ENCODE data around the gene NBPF9.
"Not testable (repeated sequence)": the region's sequence is repeated elsewhere in the genome, so short reads cannot be mapped to it uniquely, and the experiment has no call there.

The NBPF9 gene

DNA sequence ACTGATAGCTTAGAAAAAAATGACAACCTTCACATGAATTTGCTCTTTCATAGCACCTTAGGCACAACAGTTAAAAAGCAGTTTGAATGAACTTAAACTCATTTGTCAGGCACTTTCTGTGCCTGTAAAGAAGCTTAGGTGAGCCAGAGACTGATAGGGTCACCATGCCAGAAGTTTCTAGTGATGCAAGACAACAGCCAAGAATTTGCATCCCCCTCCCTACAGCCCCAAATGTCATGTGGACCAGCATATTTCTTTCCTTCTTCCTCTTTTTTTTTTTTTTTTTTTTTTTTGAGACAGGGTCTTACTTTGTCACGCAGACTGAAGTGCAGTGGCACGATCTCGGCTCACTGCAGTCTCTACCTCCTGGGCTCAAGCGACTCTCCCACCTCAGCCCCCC lies 89.8 kb downstream of the NBPF9 start:
- not testable (repeated sequence) for DNase-seq

DNA sequence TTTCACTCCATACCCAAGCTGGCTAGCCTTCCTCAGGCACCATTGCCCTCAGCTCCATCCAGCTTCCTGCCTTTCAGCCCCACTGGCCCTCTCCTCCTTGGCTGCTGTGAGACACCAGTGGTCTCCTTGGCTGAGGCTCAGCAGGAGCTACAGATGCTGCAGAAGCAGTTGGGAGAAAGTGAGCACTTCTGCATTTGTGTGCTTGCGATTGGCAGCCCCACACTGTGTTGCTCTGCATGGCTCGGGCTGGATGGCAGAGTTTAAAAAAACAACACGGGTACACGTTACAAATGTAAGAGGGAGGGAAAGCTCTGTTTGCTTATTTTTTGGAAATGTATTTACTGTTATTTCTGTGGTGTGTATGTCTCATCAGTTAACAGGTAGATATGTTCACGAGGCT lies 90.8 kb downstream of the NBPF9 start:
- DNase-seq: not testable (repeated sequence)

DNA sequence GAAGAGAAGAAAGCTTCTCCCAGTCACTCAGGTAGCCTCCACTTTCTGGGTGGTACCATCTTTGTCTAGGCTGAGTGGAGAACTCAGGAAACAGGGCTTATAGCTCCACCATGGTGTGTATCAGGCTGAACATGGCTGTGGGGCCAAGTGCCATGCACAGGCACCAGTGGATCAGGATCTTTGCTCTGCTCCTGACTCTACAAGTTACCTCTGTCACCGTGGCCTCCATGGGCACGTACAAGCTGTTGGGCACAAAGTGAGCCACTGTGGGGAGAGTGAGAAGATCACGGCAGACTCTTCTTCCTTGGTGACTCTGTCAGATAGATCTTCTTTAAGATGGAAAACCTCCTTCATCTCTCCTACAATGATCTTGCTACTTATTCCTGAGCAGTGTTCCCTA lies 93.6 kb downstream of the NBPF9 start:
- not testable (repeated sequence) for DNase-seq

DNA sequence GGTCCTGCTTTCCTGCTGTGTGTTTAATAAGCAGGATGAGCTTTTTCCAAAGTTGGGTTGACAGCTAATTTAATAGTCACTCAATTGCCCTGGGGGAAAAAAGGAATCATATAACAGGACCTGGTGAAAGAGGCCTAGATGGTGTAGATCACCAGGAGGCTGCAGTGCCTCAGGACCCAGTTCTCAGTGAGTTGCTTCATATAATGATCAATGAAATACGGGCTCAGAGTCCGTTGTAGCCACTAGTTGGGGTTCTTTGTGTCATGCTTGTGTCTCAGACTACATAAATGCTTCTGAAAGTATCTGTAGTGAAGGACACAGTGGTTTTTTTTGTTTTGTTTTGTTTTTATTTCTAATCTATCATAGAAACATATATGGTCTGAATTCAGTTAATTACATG lies 94.6 kb downstream of the NBPF9 start:
- not testable (repeated sequence) for DNase-seq

DNA sequence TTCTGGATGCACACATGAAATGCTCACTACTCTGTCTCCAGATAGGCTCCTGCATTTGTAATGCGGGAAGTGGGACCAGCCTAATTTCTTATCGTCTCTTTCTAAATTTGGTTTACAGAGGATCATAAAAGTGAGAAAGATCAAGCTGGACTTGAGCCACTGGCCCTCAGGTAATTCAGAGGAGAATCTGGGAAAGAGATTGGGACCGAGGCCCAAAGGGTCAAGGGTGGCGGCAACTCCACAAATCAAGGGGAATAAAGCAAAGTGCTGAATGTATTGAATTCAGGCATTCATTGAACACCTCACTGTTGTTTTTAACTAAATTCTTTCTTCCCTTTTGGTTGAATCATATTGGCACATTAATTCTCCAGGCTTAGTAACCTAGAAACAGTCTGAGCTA lies 95.0 kb downstream of the NBPF9 start:
- not testable (repeated sequence) for DNase-seq
